Measurements from ENCODE around the gene FBXL19. TPM values are rescaled to one million over a fixed set of nuclear protein-coding genes. Genes with fewer than 3 reads are reported as not detected.

The FBXL19 gene
- total and polyA plus RNA-seq, 2 of the 8 experiments (the other 6 are each of a cell fraction or from before 2014, with no cell fraction given), result 47.2 to 72.2 TPM

DNA sequence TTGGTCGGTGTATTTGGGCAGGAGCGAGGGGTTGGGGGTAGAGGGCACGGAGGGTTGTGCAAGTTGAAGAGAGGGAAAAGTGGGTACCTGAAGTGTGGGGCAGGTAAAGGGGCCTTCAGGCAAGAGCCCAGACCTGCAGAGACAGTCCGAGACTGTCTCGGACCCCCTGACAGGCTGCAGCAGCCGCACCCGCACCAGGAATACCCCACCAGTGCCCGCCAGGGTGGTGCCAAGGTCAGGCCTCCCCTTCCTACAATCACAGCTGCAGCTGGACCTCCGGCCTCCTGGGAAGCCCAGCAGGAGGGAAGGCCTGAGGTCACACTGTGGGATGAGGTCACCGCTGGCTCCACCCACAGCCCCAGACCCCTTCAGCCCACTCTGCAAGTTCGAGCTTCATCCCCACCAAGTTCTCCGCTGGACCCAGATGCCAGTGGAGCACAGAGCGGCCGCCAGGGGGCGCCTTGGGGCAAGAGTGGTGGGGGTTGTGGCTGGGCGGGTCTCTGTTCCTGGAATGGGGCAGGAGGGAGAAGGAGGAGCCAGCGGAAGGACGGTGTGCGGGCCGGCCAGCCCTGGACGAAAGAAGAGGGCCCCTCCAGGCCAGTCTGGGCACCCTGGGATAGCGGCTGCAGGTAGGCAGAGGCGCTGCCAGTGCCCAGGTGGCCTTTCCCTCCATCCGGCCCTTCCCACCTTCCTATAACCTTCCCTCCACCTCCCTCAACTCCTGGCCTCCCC is 61.5 kb downstream of the FBXL19 start, which contains the start of gene HSD3B7:
TSS of gene HSD3B7 (plus strand) at position 539 of the 732 bp plus-strand sequence. CDS start 452 bp downstream, outside the sequence.
- 54% methylated on average over 15 of the region's 24 CpGs; no CpG with 5 or more reads in 1 of the 2 experiments for WGBS, 2 experiments (ENCODE audit: extremely low coverage in 1 of 2, insufficient coverage in 1 of 2, insufficient read length in 1 of 2, insufficient replicate concordance in 2 of 2, low coverage in 1 of 2, low lambda C conversion rate in 2 of 2, missing lambda C conversion rate in 1 of 2)
- Histone ChIP-seq H3K9ac (replicated peaks in 1 of 4; ENCODE audit: extremely low read depth in 1 of 4, low read depth in 3 of 4, low read length in 3 of 4) (peak within 1 kb of the TSS in 2 of 4 experiments; percentile 10 to 20; a peak in 1 of 7 replicates), H3K36me3 (ENCODE audit: control insufficient read depth in 2 of 4, insufficient read depth in 4 of 4, low read length in 3 of 4) (peaks cover 8 to 23% (median 15%) of the 10 kb centered on the region in 4 experiments; a peak in 6 of 8 replicates), H2AFZ (ENCODE audit: low read length) (no peak within 1 kb of the TSS), H3K23ac (ENCODE audit: insufficient read length) (no peak within 1 kb of the TSS), H2BK15ac (ENCODE audit: low read length) (peak within 1 kb of the TSS; percentile 93; the same call in 1 of the 2 replicates), H3K23me2 (ENCODE audit: low read depth, low read length) (peaks cover 3% of the 10 kb centered on the region; the same call in 1 of the 2 replicates), H3K27me3 (replicated peaks in 1 of 4; ENCODE audit: control insufficient read depth in 3 of 4, extremely low read depth in 1 of 4, insufficient read depth in 3 of 4, low read length in 3 of 4) (no peaks in the 10 kb centered on the region), H3K27ac (ENCODE audit: low read depth, low read length) (no peak within 1 kb of the TSS), H2AK5ac (ENCODE audit: low read depth, low read length) (no peak within 1 kb of the TSS), H4K20me1 (replicated peaks in 1 of 2; ENCODE audit: control insufficient read depth in 1 of 2, insufficient read depth in 2 of 2, low read length in 2 of 2) (peaks cover 0 to 14% of the 10 kb centered on the region in 2 experiments), H3K4me2 (ENCODE audit: insufficient read depth in 1 of 2, low read depth in 2 of 2, low read length in 2 of 2) (peak within 1 kb of the TSS; percentile 17 to 71; a peak in 3 of 4 replicates), H3K56ac (replicated peaks; ENCODE audit: insufficient read length, low read depth, low read length) (peak within 1 kb of the TSS; percentile 26), H3K9me3 (ENCODE audit: insufficient read depth in 2 of 2, low read depth in 1 of 2, low read length in 1 of 2) (no peaks in the 10 kb centered on the region), H2BK120ac (replicated peaks; ENCODE audit: low read depth, low read length) (no peak within 1 kb of the TSS), H3K14ac (ENCODE audit: insufficient read length) (no peak within 1 kb of the TSS), H3K79me1 (ENCODE audit: low read depth, low read length) (no peaks in the 10 kb centered on the region), H3K4ac (replicated peaks; ENCODE audit: insufficient read length, low read depth, low read length) (no peak within 1 kb of the TSS), H3K4me3 (ENCODE audit: extremely low read depth in 1 of 4, insufficient read depth in 2 of 4, low read depth in 3 of 4, low read length in 4 of 4) (peak within 1 kb of the TSS in 3 of 4 experiments; percentile 20 to 50 (median 40); a peak in 5 of 8 replicates), H3K79me2 (ENCODE audit: control insufficient read depth in 1 of 2, insufficient read depth in 2 of 2, low read length in 2 of 2) (no peaks in the 10 kb centered on the region), H2BK20ac (ENCODE audit: low read length) (no peak within 1 kb of the TSS), H3K18ac (ENCODE audit: extremely low read depth, low read length) (peak within 1 kb of the TSS; percentile 38), H4K5ac (ENCODE audit: insufficient read length, low read depth, low read length) (no peak within 1 kb of the TSS), H3K4me1 (replicated peaks in 1 of 4; ENCODE audit: control insufficient read depth in 3 of 4, insufficient read depth in 4 of 4, low read length in 3 of 4) (peaks cover 0 to 5% (median 2%) of the 10 kb centered on the region in 4 experiments; a peak in 4 of 7 replicates), H2BK5ac (ENCODE audit: low read depth, low read length) (peak within 1 kb of the TSS; percentile 78; the same call in 1 of the 2 replicates), H4K91ac (replicated peaks; ENCODE audit: insufficient read length, low read length) (no peak within 1 kb of the TSS), H4K8ac (ENCODE audit: extremely low read depth, insufficient read depth, low read length) (peak within 1 kb of the TSS; percentile 78; the same call in 1 of the 2 replicates), H2BK12ac (ENCODE audit: low read depth, low read length) (no peak within 1 kb of the TSS; the same call in 1 of the 2 replicates)
- ChIA-PET CTCF (ENCODE audit: partially characterized antibody) (interaction anchor here (0.6 to 5.5 kb wide), 47 partner anchors 9 to 1297 kb away, joined by 3 to 39 read pairs (median 5); partner anchors contain the start of genes KAT8, PRSS8, STX4 and ZNF646), POLR2A (ENCODE audit: partially characterized antibody) (interaction anchor here (0.6 to 5.9 kb wide), 35 partner anchors 8 to 458 kb away, joined by 3 to 45 read pairs (median 4); partner anchors contain the start of genes KAT8, STX4, VKORC1 and ZNF646)
- FAIRE-seq (no peak), DNase-seq (ENCODE audit: low read depth in 1 of 2, low spot score in 2 of 2) (peak; percentile 74 to 100)
- peak; percentile 70; the same call in 1 of the 2 replicates for TF ChIP-seq SP4 (IDR thresholded peaks at IDR 0.05; ENCODE audit: low read length)
- TF ChIP-seq TEAD4 (IDR thresholded peaks at IDR 0.05; ENCODE audit: low read depth, low read length), result peak; percentile 29; the same call in 1 of the 2 replicates
- TF ChIP-seq SIX5 (IDR thresholded peaks at IDR 0.05; ENCODE audit: low read depth, low read length), result no peak
- TF ChIP-seq, protein P1, sequence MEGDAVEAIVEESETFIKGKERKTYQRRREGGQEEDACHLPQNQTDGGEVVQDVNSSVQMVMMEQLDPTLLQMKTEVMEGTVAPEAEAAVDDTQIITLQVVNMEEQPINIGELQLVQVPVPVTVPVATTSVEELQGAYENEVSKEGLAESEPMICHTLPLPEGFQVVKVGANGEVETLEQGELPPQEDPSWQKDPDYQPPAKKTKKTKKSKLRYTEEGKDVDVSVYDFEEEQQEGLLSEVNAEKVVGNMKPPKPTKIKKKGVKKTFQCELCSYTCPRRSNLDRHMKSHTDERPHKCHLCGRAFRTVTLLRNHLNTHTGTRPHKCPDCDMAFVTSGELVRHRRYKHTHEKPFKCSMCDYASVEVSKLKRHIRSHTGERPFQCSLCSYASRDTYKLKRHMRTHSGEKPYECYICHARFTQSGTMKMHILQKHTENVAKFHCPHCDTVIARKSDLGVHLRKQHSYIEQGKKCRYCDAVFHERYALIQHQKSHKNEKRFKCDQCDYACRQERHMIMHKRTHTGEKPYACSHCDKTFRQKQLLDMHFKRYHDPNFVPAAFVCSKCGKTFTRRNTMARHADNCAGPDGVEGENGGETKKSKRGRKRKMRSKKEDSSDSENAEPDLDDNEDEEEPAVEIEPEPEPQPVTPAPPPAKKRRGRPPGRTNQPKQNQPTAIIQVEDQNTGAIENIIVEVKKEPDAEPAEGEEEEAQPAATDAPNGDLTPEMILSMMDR (IDR thresholded peaks at IDR 0.05; ENCODE audit: control extremely low read depth in 1 of 3, insufficient read depth in 1 of 3, low read depth in 1 of 3, low read length in 3 of 3), result peak; percentile 88 to 96 (median 94)
- TF ChIP-seq RAD21 (IDR thresholded peaks at IDR 0.05 in 1 of 2, conservative IDR thresholded peaks at IDR 0.05 in 1 of 2; ENCODE audit: low read depth in 2 of 2, low read length in 2 of 2), result peak; percentile 79 to 84
- no peak for TF ChIP-seq ASH2L (IDR thresholded peaks at IDR 0.05; ENCODE audit: low read length)
- TF ChIP-seq TAF1 (IDR thresholded peaks at IDR 0.05; ENCODE audit: low read depth, low read length), result 0 out of 2 replicates have a peak, but pooled peaks have one; percentile 12
- TF ChIP-seq SP1 (IDR thresholded peaks at IDR 0.05; ENCODE audit: low read depth, low read length), result 0 out of 2 replicates have a peak, but pooled peaks have one; percentile 14
